HepG2 (cell line): ENCODE measurements around the gene DUS2. TPM values are rescaled to one million over a fixed set of nuclear protein-coding genes. Genes with fewer than 3 reads are reported as not detected.

Experiments
- CEBPB ChIP-seq: IDR thresholded peaks from 2 replicates; pipeline ENCODE4 v1.6.1; 2011; ENCODE audit warnings: low read depth, low read length, improper control_type of control experiment, borderline replicate concordance
- FLYWCH1 ChIP-seq: sonication (generic); formaldehyde crosslinking; IDR thresholded peaks from 2 replicates; pipeline ENCODE4 v1.8.1; 2023; ENCODE audit warnings: mild to moderate bottlenecking, missing genetic modification reagents
- GFI1 ChIP-seq: sonication (generic); formaldehyde crosslinking; IDR thresholded peaks from 2 replicates; pipeline ENCODE4 v1.5.0; 2020; ENCODE audit warnings: missing genetic modification reagents, mild to moderate bottlenecking, borderline replicate concordance
- IRF2 ChIP-seq: IDR thresholded peaks from 2 replicates; pipeline ENCODE4 v1.6.1; 2018; ENCODE audit warnings: missing genetic modification reagents, missing compliant biosample characterization
- ISL2 ChIP-seq: sonication (generic); formaldehyde crosslinking; IDR thresholded peaks from 2 replicates; pipeline ENCODE4 v1.5.0; 2020; ENCODE audit warnings: missing genetic modification reagents
- KIAA2018 ChIP-seq: sonication (generic); formaldehyde crosslinking; IDR thresholded peaks from 2 replicates; pipeline ENCODE4 v1.5.0; 2020; ENCODE audit warnings: mild to moderate bottlenecking, missing genetic modification reagents, borderline replicate concordance
- NFE2L1 ChIP-seq: sonication (generic); formaldehyde crosslinking; IDR thresholded peaks from 2 replicates; pipeline ENCODE4 v1.4.0; 2020; ENCODE audit warnings: missing genetic modification reagents, mild to moderate bottlenecking, borderline replicate concordance
- NR2C2 ChIP-seq: sonication (generic); formaldehyde crosslinking; IDR thresholded peaks from 2 replicates; pipeline ENCODE4 v1.4.0; 2020; ENCODE audit warnings: missing genetic modification reagents, mild to moderate bottlenecking, moderate library complexity, borderline replicate concordance
- SNAI1 ChIP-seq: sonication (generic); formaldehyde crosslinking; IDR thresholded peaks from 2 replicates; pipeline ENCODE4 v1.5.0; 2020; ENCODE audit warnings: mild to moderate bottlenecking, missing genetic modification reagents, borderline replicate concordance
- SP1 ChIP-seq, 2 experiments: fragments of 450-650 bp in 1 of 2; sonication (generic) in 1 of 2; formaldehyde crosslinking in 1 of 2; IDR thresholded peaks; 2 replicates each; pipeline versions ENCODE4 v1.4.0 to v1.6.1; 2016 to 2020; ENCODE audit warnings: missing genetic modification reagents in 1 of 2
- SRSF4 ChIP-seq: fragments of 200-400 bp; formaldehyde crosslinking; IDR thresholded peaks from one replicate; pipeline ENCODE4 v1.6.1; 2018; ENCODE audit warnings: mild to moderate bottlenecking, low read depth, low read length, moderate library complexity; ENCODE audit not compliant: poor library complexity, severe bottlenecking
- TAF1 ChIP-seq: sonication (generic); formaldehyde crosslinking; IDR thresholded peaks from 2 replicates; pipeline ENCODE4 v1.4.0; 2020; ENCODE audit warnings: missing genetic modification reagents
- ZNF101 ChIP-seq: sonication (generic); formaldehyde crosslinking; IDR thresholded peaks from 2 replicates; pipeline ENCODE4 v1.4.0; 2020; ENCODE audit warnings: mild to moderate bottlenecking, low read depth, missing genetic modification reagents, borderline replicate concordance
- ZNF207 ChIP-seq: fragments of 450-650 bp; IDR thresholded peaks from 2 replicates; pipeline ENCODE4 v1.6.1; 2016; ENCODE audit warnings: antibody characterized with exemption, borderline replicate concordance
- ZNF317 ChIP-seq: sonication (generic); formaldehyde crosslinking; IDR thresholded peaks from 2 replicates; pipeline ENCODE4 v1.5.0; 2020; ENCODE audit warnings: mild to moderate bottlenecking, missing genetic modification reagents
- ZNF552 ChIP-seq: sonication (generic); formaldehyde crosslinking; IDR thresholded peaks from 2 replicates; pipeline ENCODE4 v1.9.0; 2022; ENCODE audit warnings: missing genetic modification reagents, mild to moderate bottlenecking, borderline replicate concordance
- ZNF639 ChIP-seq: conservative IDR thresholded peaks from 2 replicates; pipeline ENCODE4 v1.6.1; 2018; ENCODE audit warnings: missing genetic modification reagents
- ZNF772 ChIP-seq: sonication (generic); formaldehyde crosslinking; IDR thresholded peaks from 2 replicates; pipeline ENCODE4 v1.5.0; 2020; ENCODE audit warnings: mild to moderate bottlenecking, missing genetic modification reagents
- ZNF780A ChIP-seq: sonication (generic); formaldehyde crosslinking; IDR thresholded peaks from 2 replicates; pipeline ENCODE4 v1.8.0; 2022; ENCODE audit warnings: mild to moderate bottlenecking, missing genetic modification reagents, moderate library complexity
- ZZZ3 ChIP-seq: sonication (generic); formaldehyde crosslinking; IDR thresholded peaks from 2 replicates; pipeline ENCODE4 v1.4.0; 2020; ENCODE audit warnings: missing genetic modification reagents, mild to moderate bottlenecking, borderline replicate concordance
- polyA plus RNA-seq, 8 experiments: library from polyadenylated mRNA; depleted of rRNA in 3 of 8; stranded (reverse) in 7 of 8; unstranded in 1 of 8; fragments of >200 nt; fragmentation: Illumina TruSeq in 4 of 8; extraction: Trizol in 4 of 8; gene quantifications; 2 replicates each; pipeline versions ENCODE4 v1.2.1 to v1.2.3, GENCODE V29; 2011 to 2016; ENCODE audit warnings: low read depth in 4 of 8, missing spikeins in 1 of 8, mixed read lengths in 1 of 8; ENCODE audit not compliant: insufficient read depth in 1 of 8
- total RNA-seq, 5 experiments: library from RNA; depleted of rRNA; stranded (reverse); fragments of >200 nt; fragmentation: Illumina TruSeq; extraction: Trizol; gene quantifications; 2 replicates each; pipeline ENCODE4 v1.2.3, GENCODE V29; 2016; ENCODE audit warnings: low read depth in 1 of 5

DUS2 gene
- total and polyA plus RNA-seq, 2 of the 13 experiments (the other 11 are each of a cell fraction or from before 2014, with no cell fraction given) = 17.8 to 25.1 TPM

- TF ChIP-seq NFE2L1 (CRISPR knock-in tag) (no peak), NR2C2 (CRISPR knock-in tag) (no peak), ZNF552 (CRISPR knock-in tag) (no peak), ZNF317 (CRISPR knock-in tag) (no peak), KIAA2018 (no peak), ZZZ3 (CRISPR knock-in tag) (no peak), SP1 (IDR thresholded peaks at IDR 0.05) (no peak), SP1 (CRISPR knock-in tag; IDR thresholded peaks at IDR 0.05) (peak; percentile 22; the same call in 1 of the 2 replicates), ISL2 (CRISPR knock-in tag) (no peak; the same call in 1 of the 2 replicates), ZNF639 (CRISPR knock-in tag) (peak; percentile 44; the same call in 1 of the 2 replicates), FLYWCH1 (CRISPR knock-in tag) (0 out of 2 replicates have a peak, but pooled peaks have one; percentile 75), IRF2 (no peak), ZNF207 (no peak), GFI1 (no peak), SRSF4 (no peak), SNAI1 (CRISPR knock-in tag) (peak; percentile 7; the same call in 1 of the 2 replicates), ZNF101 (CRISPR knock-in tag) (no peak), CEBPB (no peak), TAF1 (peak; percentile 88), ZNF780A (CRISPR knock-in tag) (no peak), ZNF772 (CRISPR knock-in tag) (no peak)
Measured at GRCh38 chr16:68085259-68086071, 62.4 kb downstream of the DUS2 start, which contains the start of gene NFATC3 (continued).
